Measurements from ENCODE around the gene ZBTB46. TPM values are rescaled to one million over a fixed set of nuclear protein-coding genes. Genes with fewer than 3 reads are reported as not detected.

Gene ZBTB46
- total RNA-seq, 3 donors from 2014 or later, result 8.2 to 18.7 (median 10.7) TPM

GRCh38 chr20:63767456-63767855 is 63.6 kb downstream of the ZBTB46 start:
- no peak overlapping the region for H3K27ac ChIP-seq
- intact Hi-C loops (cut with DNase I; ENCODE audit: low total_unique reads), result no loop called here
- no peaks in the 10 kb centered on the region for H3K9me3 ChIP-seq
- no peaks in the 10 kb centered on the region for H3K27me3 ChIP-seq
- no peak for DNase-seq (ENCODE audit: low spot score in 2 of 2)
- no peaks in the 10 kb centered on the region for H3K36me3 ChIP-seq
- TF ChIP-seq CTCF (IDR thresholded peaks at IDR 0.05) (no peak), POLR2A (IDR thresholded peaks at IDR 0.05) (no peak), POLR2AphosphoS5 (IDR thresholded peaks at IDR 0.05) (no peak)
- no peaks in the 10 kb centered on the region for H3K4me1 ChIP-seq
- no peak overlapping the region for H3K4me3 ChIP-seq

GRCh38 chr20:63766695-63767426 is 64.2 kb downstream of the ZBTB46 start:
- Histone ChIP-seq H3K4me3 (no peak overlapping the region), H3K9me3 (no peaks in the 10 kb centered on the region), H3K4me1 (no peaks in the 10 kb centered on the region), H3K36me3 (no peaks in the 10 kb centered on the region), H3K27me3 (no peaks in the 10 kb centered on the region), H3K27ac (no peak overlapping the region)
- DNase-seq (ENCODE audit: low spot score in 2 of 2), result no peak
- intact Hi-C loops (cut with DNase I; ENCODE audit: low total_unique reads), result no loop called here
- no peak for TF ChIP-seq POLR2AphosphoS5 (IDR thresholded peaks at IDR 0.05)
- TF ChIP-seq POLR2A (IDR thresholded peaks at IDR 0.05), result no peak
- TF ChIP-seq CTCF (IDR thresholded peaks at IDR 0.05), result no peak

GRCh38 chr20:63765902-63766301 is 65.2 kb downstream of the ZBTB46 start:
- Histone ChIP-seq H3K9me3 (no peaks in the 10 kb centered on the region), H3K27ac (no peak overlapping the region), H3K4me3 (no peak overlapping the region), H3K27me3 (no peaks in the 10 kb centered on the region), H3K4me1 (no peaks in the 10 kb centered on the region), H3K36me3 (no peaks in the 10 kb centered on the region)
- no peak for DNase-seq (ENCODE audit: low spot score in 2 of 2)
- intact Hi-C loops (cut with DNase I; ENCODE audit: low total_unique reads), result no loop called here
- TF ChIP-seq POLR2A (IDR thresholded peaks at IDR 0.05) (no peak), CTCF (IDR thresholded peaks at IDR 0.05) (no peak), POLR2AphosphoS5 (IDR thresholded peaks at IDR 0.05) (no peak)

GRCh38 chr20:63765082-63765873 is 65.8 kb downstream of the ZBTB46 start:
- DNase-seq (ENCODE audit: low spot score in 2 of 2), result no peak
- Histone ChIP-seq H3K9me3 (no peaks in the 10 kb centered on the region), H3K27ac (no peak overlapping the region), H3K36me3 (no peaks in the 10 kb centered on the region), H3K27me3 (no peaks in the 10 kb centered on the region), H3K4me3 (no peak overlapping the region), H3K4me1 (no peaks in the 10 kb centered on the region)
- no peak for TF ChIP-seq CTCF (IDR thresholded peaks at IDR 0.05)
- TF ChIP-seq POLR2AphosphoS5 (IDR thresholded peaks at IDR 0.05), result no peak
- no peak for TF ChIP-seq POLR2A (IDR thresholded peaks at IDR 0.05)
- intact Hi-C loops (cut with DNase I; ENCODE audit: low total_unique reads), result no loop called here

GRCh38 chr20:63759377-63759901 is 71.6 kb downstream of the ZBTB46 start:
- H3K4me3 ChIP-seq, result no peak overlapping the region
- H3K4me1 ChIP-seq, result no peaks in the 10 kb centered on the region
- H3K9me3 ChIP-seq, result no peaks in the 10 kb centered on the region
- intact Hi-C loops (cut with DNase I; ENCODE audit: low total_unique reads), result no loop called here
- TF ChIP-seq POLR2AphosphoS5 (IDR thresholded peaks at IDR 0.05), result no peak
- TF ChIP-seq CTCF (IDR thresholded peaks at IDR 0.05), result no peak
- no peak for TF ChIP-seq POLR2A (IDR thresholded peaks at IDR 0.05)
- H3K27me3 ChIP-seq, result no peaks in the 10 kb centered on the region
- no peak overlapping the region for H3K27ac ChIP-seq
- no peaks in the 10 kb centered on the region for H3K36me3 ChIP-seq
- no peak for DNase-seq (ENCODE audit: low spot score in 2 of 2)
